K562 (cell line): ENCODE results near the gene OR2F2. TPM values are rescaled to one million over a fixed set of nuclear protein-coding genes. Genes with fewer than 3 reads are reported as not detected.
A peak's percentile ranks its signal among the peaks of the same experiment; 100 is the strongest.

Experiments
- ATF3 ChIP-seq, 2 experiments: fragments of 450-650 bp in 1 of 2; sonication (generic) in 1 of 2; formaldehyde crosslinking in 1 of 2; IDR thresholded peaks in 1 of 2; conservative IDR thresholded peaks in 1 of 2; 2 replicates each; pipeline versions ENCODE4 v1.6.1 to v1.8.1; 2016 to 2023; ENCODE audit warnings: mild to moderate bottlenecking in 2 of 2, moderate library complexity in 2 of 2, inconsistent platforms in 1 of 2, missing genetic modification reagents in 1 of 2
- ELF1 ChIP-seq: fragments of 200-800 bp; sonication (Bioruptor generic); IDR thresholded peaks from 2 replicates; pipeline ENCODE4 v1.6.1; 2016; ENCODE audit warnings: missing genetic modification characterization, missing compliant biosample characterization
- MAZ ChIP-seq, 2 experiments: fragments of 450-650 bp in 1 of 2; sonication (generic) in 1 of 2; formaldehyde crosslinking; IDR thresholded peaks in 1 of 2; conservative IDR thresholded peaks in 1 of 2; 2 replicates each; pipeline versions ENCODE4 v1.4.0 to v1.5.0; 2020; ENCODE audit warnings: mild to moderate bottlenecking in 1 of 2, missing genetic modification reagents in 1 of 2
- MNT ChIP-seq, 2 experiments: fragments of 450-650 bp; conservative IDR thresholded peaks; 2 replicates each; pipeline ENCODE4 v1.6.1; 2017; ENCODE audit warnings: mild to moderate bottlenecking in 2 of 2, moderate library complexity in 2 of 2
- RREB1 ChIP-seq: fragments of 250-450 bp; sonication (Bioruptor Pico); IDR thresholded peaks from 2 replicates; pipeline ENCODE4 v1.4.0; 2020
- SAP30 ChIP-seq: fragments of 200-600 bp; sonication (generic); IDR thresholded peaks from 2 replicates; pipeline ENCODE4 v1.6.1; 2012; ENCODE audit warnings: borderline replicate concordance, low read depth, mild to moderate bottlenecking, moderate library complexity, low read length, control low read depth, inconsistent platforms; ENCODE audit not compliant: insufficient read depth, poor library complexity, severe bottlenecking
- TCF7L2 ChIP-seq: fragments of 150-350 bp; IDR thresholded peaks from 2 replicates; pipeline ENCODE4 v1.6.1; 2016; ENCODE audit warnings: low read depth, mild to moderate bottlenecking, low read length, moderate library complexity
- ZNF121 ChIP-seq: sonication (generic); formaldehyde crosslinking; conservative IDR thresholded peaks from 2 replicates; pipeline ENCODE4 v1.8.0; 2022; ENCODE audit warnings: missing genetic modification reagents
- ZNF175 ChIP-seq: fragments of 200-800 bp; sonication (Bioruptor generic); IDR thresholded peaks from 2 replicates; pipeline ENCODE4 v1.6.1; 2016; ENCODE audit warnings: low read depth, mild to moderate bottlenecking, missing genetic modification characterization, missing compliant biosample characterization
- polyA plus RNA-seq, 8 experiments: library from polyadenylated mRNA; depleted of rRNA in 4 of 8; stranded (reverse) in 5 of 8; unstranded in 3 of 8; fragments of >200 nt; fragmentation: Nextera tagmentation in 2 of 8; fragmentation: Illumina TruSeq in 1 of 8; extraction: Ambion mirVana in 2 of 8; extraction: Trizol in 1 of 8; gene quantifications; 2 replicates each; pipeline versions ENCODE4 v1.2.1 to v1.2.3, GENCODE V29; 2011 to 2014; ENCODE audit warnings: inconsistent platforms in 1 of 8, missing spikeins in 1 of 8
- total RNA-seq, 7 experiments: library from RNA; depleted of rRNA in 6 of 7; stranded (reverse); fragments of >200 nt in 6 of 7; fragmentation: Illumina TruSeq in 2 of 7; extraction: Trizol in 2 of 7; gene quantifications; 2 replicates each; pipeline versions ENCODE4 v1.2.1 to v1.2.3, GENCODE V29; 2011 to 2021; ENCODE audit warnings: low replicate concordance in 1 of 7
- TF ChIP-seq, protein P1 (sequence below): fragments of 450-650 bp; IDR thresholded peaks from 2 replicates; pipeline ENCODE4 v1.7.1; 2018; ENCODE audit warnings: mild to moderate bottlenecking, low read depth; ENCODE audit not compliant: partially characterized antibody

The OR2F2 gene
- total and polyA plus RNA-seq, 9 of the 15 experiments (the other 6 are each of a cell fraction or from before 2014, with no cell fraction given), result not detected

DNA sequence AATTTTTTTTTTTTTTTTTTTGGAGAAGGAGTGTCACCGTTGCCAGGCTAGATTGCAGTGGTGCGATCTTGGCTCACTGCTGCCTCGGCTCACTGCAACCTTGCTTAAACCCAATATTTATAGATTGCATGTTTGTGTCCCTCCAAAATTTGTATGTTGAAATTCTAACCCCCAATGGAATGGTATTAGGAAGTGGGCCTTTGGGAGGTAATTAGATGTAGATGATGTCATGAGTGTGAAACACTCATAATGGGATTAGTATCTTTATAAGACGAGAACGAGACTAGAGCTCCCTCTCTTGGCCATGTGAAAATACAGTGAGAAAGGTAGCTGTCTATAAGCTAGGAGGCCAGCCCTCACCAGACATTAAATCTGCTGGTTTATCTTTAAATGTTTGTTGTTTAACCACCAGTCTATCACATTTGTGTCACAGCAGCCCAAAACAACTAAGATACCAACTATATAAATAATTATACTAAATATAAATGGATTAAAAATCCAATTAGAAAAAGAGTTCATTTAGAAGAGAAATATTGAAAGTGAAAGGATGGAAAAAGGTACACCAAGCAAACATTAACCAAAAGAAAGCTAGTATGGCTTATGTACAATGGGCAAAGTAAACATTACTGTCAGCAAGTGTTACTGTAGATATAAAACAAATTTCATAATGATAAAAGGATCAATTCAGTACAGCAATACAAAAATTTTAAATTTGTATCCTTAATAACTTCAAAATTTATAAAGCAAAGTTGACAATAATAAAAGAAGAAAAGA is 42.3 kb upstream of the OR2F2 start (continued):
- no peak for TF ChIP-seq RREB1
- TF ChIP-seq ELF1, result peak; percentile 47; the same call in 1 of the 2 replicates
- no peak for TF ChIP-seq ZNF121
- TF ChIP-seq, protein P1, sequence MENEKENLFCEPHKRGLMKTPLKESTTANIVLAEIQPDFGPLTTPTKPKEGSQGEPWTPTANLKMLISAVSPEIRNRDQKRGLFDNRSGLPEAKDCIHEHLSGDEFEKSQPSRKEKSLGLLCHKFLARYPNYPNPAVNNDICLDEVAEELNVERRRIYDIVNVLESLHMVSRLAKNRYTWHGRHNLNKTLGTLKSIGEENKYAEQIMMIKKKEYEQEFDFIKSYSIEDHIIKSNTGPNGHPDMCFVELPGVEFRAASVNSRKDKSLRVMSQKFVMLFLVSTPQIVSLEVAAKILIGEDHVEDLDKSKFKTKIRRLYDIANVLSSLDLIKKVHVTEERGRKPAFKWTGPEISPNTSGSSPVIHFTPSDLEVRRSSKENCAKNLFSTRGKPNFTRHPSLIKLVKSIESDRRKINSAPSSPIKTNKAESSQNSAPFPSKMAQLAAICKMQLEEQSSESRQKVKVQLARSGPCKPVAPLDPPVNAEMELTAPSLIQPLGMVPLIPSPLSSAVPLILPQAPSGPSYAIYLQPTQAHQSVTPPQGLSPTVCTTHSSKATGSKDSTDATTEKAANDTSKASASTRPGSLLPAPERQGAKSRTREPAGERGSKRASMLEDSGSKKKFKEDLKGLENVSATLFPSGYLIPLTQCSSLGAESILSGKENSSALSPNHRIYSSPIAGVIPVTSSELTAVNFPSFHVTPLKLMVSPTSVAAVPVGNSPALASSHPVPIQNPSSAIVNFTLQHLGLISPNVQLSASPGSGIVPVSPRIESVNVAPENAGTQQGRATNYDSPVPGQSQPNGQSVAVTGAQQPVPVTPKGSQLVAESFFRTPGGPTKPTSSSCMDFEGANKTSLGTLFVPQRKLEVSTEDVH, result peak; percentile 25
- 0 out of 4 replicates have a peak, but pooled peaks of 1 of the 2 experiments have one; percentile 7 for TF ChIP-seq MNT (conservative IDR thresholded peaks at IDR 0.05)
- peak; percentile 93 for TF ChIP-seq ATF3 (IDR thresholded peaks at IDR 0.05)
- no peak; the same call in 1 of the 2 replicates for TF ChIP-seq ATF3 (CRISPR knock-in tag; conservative IDR thresholded peaks at IDR 0.05)
- no peak for TF ChIP-seq TCF7L2
- TF ChIP-seq MAZ (CRISPR knock-in tag; conservative IDR thresholded peaks at IDR 0.05 in 1 of 2, IDR thresholded peaks at IDR 0.05 in 1 of 2), result 0 out of 4 replicates have a peak, but pooled peaks of 1 of the 2 experiments have one; percentile 24
- 0 out of 2 replicates have a peak, but pooled peaks have one; percentile 46 for TF ChIP-seq ZNF175 (CRISPR knock-in tag)
- no peak for TF ChIP-seq SAP30
